Femur (tissue), 1 donor: ENCODE data around the gene EDN2.

ENCODE experiments used
- DNase-seq: peaks from one replicate; pipeline ENCODE4 v3.0.0-alpha.2; 2017

The EDN2 gene

GRCh38 chr1:41461790-41462679 is 22.4 kb downstream of the EDN2 start:
- no peak for DNase-seq

DNA sequence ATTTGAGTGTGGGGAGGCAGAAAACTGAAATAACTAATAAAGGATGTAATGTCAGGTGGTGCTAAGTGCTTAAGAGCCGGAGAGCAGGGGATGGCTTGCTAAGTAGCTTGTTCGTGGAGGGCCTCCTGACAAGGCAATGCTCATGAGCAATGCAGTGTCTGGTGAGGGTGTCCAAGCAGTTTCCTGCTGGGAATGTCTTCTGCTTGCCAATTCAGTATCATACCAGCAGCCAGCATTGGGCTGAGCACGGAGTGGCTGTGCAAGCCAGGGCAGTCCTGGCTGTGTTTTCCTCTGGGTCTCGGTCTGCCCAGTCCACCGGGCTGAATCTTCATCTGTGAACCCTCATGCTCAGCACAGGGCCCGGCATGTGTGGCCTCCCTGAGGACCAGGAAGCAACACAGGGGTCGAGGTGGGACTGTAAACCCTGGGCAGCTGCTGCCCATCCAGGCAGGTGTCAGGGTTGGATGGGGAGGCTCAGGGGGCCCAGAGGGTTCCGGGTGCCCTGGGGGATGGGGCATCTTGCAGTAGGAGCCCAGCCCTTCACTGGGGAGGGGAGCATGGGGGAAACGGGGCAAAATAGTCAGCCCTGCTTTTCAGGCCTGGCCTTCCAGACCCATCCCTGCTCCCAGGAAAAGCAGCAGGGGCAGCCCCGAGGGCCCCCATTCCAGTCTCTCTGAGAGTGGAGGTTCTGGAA is 27.5 kb downstream of the EDN2 start:
- no peak for DNase-seq

DNA sequence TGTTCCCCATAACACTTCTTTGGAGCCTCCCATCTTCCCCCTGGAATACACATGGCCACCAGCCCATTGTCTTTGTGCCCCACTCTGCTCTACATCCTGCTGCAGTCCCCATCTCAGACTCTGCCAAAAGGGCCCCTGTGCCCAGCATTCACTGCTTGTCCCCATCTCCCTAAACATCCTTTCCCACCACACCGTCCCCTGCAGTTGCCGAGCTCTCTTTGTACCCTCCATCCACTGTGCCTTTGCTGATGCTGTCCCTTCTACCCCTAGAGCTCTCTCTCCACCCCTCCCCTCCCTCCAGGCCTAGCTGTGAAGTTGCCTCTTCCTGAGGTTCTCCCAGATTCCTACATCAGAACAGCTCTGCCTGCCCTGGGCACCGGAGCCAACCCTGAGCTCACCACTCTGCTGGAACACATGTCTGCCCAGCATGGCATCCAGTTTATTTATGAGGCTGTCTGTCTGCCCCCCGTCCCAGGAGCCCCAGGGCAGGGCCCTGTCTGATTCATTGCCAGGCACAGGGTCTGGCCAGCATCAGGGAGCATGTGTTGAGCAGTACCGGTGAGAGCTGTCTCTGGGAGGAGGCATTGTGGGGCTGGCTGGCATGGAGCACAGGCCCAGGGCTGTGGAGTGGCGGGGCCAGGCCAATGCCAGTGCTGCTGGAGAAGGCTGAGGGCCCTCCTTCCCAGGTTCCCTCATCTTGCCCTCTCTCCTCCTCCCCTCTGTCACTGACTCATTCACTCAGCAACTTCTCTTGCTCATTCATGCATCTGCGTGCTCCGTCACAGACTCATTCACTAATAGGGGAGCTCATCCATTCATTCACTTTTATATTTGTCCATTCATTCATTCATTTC is 28.8 kb downstream of the EDN2 start:
- peak; percentile 69 for DNase-seq

DNA sequence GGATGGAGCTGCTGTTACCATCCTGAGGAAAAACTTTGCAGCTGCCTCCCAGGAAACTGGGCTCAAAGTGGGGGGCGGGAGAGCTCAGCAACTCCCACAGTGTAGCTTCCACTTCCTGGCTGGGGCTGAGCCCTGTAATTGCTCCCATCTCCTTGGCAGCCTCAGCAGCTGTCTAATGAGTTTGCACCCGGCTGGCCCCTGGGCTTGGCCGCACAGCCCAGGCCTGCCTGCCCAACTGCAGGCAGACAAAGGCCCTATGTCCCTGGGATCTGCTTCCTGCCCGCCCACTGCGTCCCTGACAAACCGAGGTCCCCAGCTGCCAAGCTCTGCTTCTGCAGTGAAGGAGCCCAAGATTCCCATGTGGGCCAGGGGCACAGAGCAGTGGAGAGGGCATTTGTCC is 30.1 kb downstream of the EDN2 start:
- peak; percentile 83 for DNase-seq

DNA sequence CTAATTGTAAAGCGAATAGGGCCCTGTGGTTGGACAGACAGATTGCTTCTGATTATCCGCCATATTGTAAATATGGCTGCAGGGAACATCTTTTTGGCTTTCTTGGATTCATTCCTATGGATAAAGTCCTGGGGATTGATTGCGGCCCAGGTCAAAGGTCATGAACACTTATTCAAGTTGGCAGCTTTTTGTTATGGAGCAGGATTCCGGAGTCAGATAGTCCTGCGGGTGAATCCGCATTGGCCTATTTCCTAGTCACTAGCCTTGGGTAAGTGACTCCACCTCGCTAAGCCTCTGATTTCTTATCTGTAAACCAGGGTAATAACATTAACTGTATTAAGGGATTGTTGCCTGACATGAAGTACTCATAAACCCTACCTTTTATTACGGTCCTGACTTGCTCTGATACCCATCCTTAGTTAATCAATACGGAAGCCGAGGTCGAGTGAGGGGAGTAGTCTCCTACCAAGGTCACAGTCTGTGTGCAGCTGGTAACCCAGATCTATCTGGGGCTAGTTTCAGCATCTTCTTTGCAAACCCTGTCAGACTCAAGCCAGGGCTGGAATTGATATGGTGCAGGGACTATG is 31.7 kb downstream of the EDN2 start:
- DNase-seq, result no peak

- no peak for DNase-seq
Observed at GRCh38 chr1:41450747-41451285, 33.7 kb downstream of the EDN2 start.

GRCh38 chr1:41449326-41449921 is 35.1 kb downstream of the EDN2 start:
- no peak for DNase-seq

- DNase-seq, result no peak
Observed at GRCh38 chr1:41448821-41449220, 35.7 kb downstream of the EDN2 start.

- DNase-seq, result no peak
Observed at GRCh38 chr1:41447995-41448770, 36.3 kb downstream of the EDN2 start.

GRCh38 chr1:41446851-41447610 is 37.5 kb downstream of the EDN2 start:
- no peak for DNase-seq

DNA sequence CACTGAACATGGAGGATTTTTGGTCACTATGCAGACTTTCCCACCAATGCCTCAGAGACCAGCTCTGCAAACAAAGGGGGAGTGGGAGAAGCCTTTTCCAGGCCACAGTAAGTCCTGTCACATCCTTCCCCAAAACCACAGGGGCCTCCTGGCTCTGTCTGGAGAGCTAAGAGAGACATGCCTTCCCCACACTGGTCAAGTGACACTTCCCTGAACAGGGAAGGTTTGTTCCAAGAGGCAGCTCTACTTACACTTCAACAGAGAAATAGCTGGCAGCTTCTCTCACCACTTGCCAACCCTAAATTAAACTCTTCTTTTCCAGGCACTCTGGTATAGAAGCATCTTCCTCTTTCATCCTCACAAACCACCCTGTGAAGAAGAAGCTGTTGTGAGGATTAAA is 39.7 kb downstream of the EDN2 start:
- DNase-seq, result peak; percentile 65

DNA sequence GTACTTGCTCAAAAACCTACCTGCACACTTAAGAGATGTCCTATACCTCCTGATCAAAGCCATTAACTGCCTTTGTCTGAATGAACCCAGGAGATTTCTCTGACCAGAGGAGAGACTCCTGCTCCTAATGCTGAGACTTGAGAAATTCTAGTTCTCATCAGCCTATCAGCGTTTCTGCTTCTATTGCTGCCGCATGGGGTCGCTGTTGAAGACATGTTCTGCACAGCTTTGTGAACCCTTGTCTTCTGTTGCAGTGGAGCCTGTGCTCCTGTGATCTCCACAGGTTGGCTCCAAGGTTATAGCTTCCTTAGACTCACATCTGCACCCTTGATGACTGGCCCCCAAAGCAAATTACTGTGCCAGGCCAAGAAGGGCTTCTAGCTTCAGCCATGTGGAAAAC is 40.2 kb downstream of the EDN2 start:
- DNase-seq, result no peak

- DNase-seq, result no peak
Observed at GRCh38 chr1:41442697-41443251, 41.7 kb downstream of the EDN2 start.

- DNase-seq, result no peak
Observed at GRCh38 chr1:41440321-41441085, 44.0 kb downstream of the EDN2 start.

DNA sequence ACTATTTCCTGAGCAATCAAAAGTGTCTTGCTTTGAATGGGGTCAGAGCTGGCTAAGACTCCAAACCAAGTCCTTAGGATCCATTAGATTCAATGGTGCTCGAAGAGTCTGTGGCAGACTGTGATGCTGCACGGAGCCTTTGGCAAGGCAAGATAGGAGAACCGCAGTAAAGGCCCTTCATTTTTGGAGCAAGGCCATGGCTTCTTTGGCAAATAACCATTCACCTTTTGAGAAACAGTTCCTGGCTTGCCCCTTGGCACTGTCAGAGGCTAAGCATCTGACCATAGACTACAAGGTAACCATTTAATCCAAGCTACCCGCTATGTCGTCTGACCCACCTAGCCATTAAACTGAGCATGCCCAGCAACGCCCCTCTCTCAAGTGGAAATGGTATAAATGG is 45.2 kb downstream of the EDN2 start:
- DNase-seq, result no peak

DNA sequence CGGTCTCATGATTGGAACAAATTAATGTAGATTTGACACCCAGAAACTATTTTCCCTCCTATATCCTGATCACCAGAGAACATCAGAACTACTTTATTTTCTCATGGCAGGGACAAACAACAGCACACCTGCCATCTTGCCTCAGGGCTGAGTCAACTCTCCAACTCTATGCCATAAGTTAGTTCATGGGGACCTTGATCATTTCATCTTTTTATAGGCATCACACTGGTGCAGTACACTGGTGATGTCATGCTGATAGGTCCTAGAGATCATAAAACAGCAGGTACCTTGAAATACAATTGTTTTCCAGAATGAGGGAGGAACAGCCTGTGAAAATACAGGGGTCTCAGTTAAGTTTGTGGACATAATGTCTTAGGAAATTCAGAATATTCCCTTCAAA is 45.8 kb downstream of the EDN2 start:
- no peak for DNase-seq

- no peak for DNase-seq
Observed at GRCh38 chr1:41437011-41437355, 47.5 kb downstream of the EDN2 start.

DNA sequence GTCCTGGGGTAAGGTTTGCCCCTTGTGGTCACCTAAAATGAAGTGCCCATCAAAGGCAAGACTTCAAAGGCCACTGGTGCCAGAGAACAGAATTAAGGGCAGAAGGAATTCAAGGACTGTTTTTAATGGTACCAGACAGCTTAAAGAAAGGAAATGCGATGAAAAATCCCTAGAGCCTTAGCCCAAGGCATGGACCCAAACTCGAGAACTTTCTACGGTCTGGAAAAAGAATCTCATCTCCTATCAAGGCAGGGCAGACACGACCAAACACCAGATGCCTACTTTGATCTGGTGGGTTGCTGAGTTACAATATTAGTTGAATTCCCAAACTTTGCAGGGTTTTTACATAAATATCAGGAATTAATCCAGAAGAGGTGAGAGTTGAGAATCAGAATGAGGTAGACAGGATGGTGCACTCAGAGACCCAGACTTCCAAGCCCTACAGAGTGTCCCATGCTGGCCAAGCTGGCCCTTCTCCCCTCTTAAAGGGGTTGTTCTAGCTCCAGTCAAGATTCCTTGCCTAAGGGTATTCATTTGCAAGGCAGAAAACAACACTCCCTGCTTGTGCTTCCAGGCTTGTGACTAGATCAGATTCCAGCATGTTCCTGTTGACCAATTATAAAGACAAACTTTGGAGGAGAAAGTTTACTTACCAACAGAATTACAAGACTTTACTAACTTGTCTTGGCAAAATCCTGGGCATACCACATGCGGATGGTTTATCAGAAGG is 48.0 kb downstream of the EDN2 start:
- no peak for DNase-seq
